Activated CD4-positive, CD25-positive, alpha-beta regulatory T cell treated with anti-CD3 and anti-CD28 coated beads, Interleukin-2, amount 50 U/mL, for 24 hours (primary cell): Measurements from ENCODE around the gene RANBP17.

Source experiments
- ATAC-seq, 2 donors: fragments of 150-1000 bp; cut with Tn5 transposase; one replicate each; pipeline ENCODE4 v1.10.0; 2021; ENCODE audit warnings: mild to moderate bottlenecking in 1 of 2, moderate library complexity in 1 of 2

The RANBP17 gene

DNA sequence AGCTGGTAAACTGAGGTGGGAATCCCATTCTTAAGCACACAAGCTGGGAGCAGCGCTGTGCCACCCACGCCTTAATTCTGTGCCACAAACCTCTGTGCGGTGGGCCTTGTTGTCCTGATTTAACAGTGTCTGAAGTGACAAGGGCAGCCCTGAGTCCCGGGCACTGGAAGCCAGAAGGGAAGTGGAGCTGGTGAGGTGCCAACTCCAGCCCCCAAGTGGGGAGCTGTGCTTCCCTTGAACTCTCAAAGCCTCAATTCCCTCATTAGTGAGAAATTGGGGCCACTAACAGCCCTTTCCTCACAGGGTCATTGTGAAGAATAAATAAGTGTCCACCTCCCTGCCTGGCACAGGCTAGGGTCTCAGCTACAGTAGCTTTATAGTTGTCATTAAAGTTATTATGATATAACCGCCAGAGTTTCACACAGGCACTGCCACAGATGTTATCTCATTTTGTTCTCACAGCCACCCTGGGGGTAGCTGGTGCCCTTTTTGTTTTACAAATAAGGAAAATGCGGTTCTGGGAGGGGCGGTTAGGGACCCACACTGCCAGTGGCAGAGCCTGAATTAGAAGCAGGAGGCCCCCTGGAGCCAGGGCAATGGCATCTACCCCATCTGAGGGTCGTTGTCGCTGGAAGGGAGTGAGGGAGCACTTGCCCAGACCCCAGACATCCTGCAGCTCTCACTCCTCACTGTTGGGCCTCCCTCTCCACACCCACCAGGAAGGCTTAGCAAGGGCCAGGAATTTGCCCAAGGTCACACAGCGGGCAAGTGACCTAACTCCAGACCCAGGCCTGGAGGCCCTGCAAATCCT, 445.2 kb downstream of the RANBP17 start:
- no peak for ATAC-seq

DNA sequence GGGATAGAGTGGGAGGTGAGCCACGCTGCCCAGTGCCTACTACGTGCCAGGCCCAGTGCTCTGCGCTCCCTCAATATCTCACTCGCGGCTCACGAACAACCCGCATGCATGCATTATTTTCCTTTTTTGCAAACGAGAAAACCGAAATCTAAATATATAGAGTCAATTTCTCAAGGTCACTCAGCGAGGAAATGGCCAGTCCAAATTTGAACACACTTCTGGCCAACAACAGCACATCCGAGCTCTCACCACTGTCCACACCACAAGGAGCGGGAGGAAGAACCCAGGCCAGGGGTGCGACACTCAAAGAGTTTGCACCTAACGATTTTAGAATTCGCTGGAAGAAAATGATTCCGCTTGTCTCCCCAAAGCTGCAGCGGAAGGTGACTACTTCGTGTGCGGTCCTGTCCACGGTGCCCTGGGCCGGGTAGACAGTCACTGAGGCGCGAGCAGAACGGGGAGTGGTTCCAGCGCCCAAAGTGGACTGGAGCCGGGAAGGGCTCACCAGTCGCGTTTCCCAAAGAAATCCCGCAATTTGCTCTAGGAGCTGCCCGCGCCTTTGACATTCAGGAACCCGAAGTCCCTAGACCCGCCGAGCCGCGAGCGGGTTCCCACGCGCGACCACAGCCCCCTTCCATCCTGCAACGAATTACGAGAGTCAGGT, 446.1 kb downstream of the RANBP17 start:
- no peak for ATAC-seq

DNA sequence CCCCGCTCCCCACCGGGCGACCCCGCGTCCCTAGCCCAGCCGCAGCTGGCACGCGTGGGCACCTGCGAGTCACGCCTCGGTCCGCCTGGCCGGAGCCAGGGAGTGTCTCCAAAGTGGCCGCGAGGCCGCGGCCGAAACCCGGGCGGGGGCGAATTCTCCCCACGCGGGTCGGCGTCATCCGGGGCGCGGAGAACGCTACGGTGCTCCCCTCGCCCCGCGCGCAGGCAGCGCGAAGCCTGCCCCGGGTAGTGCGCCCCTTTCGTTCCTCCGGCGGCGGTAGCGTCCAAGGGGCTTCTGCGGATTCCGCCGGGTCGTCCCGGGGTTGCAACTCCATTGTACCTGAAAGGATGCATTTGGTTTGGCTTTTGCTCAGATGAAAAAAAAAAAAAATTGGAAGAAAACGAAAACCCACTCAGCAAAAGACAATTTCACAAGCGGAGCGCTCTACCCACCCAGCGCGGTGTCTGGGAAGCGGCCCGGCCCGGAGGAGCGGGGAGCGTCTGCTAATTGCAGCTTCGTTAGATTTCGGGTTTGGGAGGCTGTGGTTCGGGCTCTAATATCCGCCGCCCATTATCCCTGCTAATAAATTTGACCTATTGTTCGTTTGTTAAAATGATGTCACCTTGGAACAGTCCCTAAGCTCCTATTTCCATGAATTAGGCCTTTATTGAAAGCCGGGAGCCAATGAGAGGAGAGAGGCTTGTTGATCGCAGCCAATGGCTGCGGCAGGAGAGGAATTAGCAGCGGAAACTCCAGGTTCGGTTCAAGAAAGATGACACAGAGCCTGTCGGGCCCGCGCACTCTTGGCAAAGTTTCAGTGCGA, 446.8 kb downstream of the RANBP17 start, which contains the start of gene TLX3:
Gene TLX3 (plus strand): TSS at position 796 of the 823 bp plus-strand sequence. CDS start 118 bp downstream, outside the sequence.
- ATAC-seq: no peak

DNA sequence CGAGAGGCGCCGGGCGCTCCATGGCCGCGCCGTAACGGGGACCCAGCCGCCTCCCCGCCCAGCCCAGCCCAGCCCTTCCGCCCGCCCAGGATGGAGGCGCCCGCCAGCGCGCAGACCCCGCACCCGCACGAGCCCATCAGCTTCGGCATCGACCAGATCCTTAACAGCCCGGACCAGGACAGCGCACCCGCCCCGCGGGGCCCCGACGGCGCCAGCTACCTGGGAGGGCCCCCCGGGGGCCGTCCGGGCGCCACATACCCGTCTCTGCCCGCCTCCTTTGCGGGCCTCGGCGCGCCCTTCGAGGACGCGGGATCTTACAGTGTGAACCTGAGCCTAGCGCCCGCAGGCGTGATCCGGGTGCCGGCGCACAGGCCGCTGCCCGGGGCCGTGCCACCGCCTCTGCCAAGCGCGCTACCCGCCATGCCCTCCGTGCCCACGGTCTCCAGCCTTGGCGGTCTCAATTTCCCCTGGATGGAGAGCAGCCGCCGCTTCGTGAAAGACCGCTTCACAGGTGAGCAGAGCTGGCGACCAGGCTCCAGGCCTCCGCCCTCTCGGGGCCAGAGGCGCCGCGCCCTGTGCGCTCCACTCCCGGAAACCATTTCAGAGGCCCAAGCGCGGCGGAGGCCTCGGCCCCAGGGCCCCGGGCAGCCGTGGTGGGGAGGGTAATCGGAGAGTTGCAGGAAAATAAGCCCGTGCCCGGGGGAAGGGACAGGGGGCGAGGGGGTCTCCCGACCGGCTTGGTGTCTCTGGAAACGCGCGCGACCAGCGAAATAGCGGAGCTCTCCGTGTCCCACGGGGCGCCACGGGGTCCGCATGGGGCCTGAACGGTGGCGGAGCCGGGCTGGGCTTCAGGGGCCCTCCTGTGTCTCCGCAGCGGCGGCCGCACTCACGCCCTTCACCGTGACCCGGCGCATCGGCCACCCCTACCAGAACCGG, 447.7 kb downstream of the RANBP17 start:
- ATAC-seq: no peak

DNA sequence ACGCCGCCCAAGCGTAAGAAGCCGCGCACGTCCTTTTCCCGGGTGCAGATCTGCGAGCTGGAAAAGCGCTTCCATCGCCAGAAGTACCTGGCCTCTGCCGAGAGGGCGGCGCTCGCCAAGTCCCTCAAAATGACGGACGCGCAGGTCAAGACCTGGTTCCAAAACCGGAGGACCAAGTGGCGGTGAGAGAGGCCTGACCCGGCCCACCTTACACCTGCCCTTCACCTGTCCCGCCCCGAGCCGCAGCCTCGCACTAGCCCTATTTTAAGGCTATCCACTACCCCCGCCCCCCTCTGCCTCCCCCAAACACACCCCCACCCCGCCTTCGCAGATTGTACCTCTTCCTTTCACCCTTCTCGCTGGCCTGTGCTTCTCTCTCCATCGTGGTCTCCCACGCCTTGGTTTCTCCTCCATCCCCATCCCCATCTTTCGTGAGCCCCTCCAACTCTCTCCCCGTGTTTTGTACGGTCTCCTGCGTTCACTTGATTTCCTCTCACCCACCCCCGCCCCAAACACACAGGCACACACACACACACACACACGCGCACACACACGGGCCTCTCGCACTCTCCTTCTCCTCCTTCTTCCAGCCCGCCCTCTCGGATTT, 448.5 kb downstream of the RANBP17 start:
- ATAC-seq: no peak

DNA sequence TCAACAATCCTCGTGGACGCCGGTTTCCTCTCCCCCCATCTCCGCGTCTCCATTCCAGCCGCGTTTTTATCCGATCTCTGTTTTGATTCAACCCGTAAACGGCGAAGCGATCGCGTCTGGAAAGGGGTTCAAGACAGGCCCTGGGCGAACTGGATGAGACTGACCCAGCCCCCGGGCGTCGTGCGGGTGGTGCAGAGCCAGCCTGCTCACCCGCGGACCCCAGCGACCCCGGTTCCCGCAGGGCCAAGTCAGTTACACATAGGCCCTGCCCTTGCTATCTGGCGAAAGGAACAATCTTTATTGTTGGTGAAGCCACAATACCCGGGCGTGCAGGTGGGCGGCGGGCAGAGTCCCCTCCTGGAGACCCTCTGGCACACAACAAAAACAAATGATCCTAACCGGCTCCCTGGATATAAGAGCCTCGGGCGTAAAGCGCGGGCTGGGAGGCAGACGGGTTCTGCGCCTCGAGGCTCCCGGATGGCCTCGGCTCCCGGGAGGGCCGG, 449.1 kb downstream of the RANBP17 start:
- no peak for ATAC-seq

DNA sequence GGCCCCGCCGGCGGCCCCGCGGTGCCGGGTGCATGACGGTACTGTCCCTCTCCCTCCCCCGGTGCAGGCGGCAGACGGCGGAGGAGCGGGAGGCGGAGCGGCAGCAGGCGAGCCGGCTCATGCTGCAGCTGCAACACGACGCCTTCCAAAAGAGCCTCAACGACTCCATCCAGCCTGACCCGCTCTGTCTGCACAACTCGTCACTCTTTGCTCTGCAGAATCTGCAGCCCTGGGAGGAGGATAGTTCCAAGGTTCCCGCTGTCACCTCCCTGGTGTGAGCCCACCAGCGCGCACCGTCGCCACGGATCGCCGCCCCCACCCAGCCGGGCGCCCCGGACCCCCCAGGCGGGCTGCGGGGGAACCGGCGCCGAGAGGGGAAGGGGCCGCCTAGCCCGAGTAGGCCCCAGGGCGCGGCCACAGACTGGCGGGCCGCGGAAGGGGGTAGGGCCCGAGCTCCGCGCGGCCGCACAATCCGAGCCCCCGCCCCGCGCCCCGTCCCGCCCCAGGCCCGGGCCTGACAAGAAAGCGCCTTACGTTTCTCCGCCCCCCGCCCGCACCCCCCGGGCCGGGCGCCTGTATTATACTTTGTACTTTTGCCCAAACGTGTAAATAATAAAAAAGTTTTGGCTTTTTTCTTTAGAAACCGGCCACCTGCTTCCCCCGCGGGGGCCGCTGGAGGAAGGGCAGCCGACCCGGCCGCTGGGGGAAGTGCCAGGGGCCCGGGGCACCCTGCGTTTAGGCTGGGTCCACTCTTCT, 449.7 kb downstream of the RANBP17 start:
- no peak for ATAC-seq

DNA sequence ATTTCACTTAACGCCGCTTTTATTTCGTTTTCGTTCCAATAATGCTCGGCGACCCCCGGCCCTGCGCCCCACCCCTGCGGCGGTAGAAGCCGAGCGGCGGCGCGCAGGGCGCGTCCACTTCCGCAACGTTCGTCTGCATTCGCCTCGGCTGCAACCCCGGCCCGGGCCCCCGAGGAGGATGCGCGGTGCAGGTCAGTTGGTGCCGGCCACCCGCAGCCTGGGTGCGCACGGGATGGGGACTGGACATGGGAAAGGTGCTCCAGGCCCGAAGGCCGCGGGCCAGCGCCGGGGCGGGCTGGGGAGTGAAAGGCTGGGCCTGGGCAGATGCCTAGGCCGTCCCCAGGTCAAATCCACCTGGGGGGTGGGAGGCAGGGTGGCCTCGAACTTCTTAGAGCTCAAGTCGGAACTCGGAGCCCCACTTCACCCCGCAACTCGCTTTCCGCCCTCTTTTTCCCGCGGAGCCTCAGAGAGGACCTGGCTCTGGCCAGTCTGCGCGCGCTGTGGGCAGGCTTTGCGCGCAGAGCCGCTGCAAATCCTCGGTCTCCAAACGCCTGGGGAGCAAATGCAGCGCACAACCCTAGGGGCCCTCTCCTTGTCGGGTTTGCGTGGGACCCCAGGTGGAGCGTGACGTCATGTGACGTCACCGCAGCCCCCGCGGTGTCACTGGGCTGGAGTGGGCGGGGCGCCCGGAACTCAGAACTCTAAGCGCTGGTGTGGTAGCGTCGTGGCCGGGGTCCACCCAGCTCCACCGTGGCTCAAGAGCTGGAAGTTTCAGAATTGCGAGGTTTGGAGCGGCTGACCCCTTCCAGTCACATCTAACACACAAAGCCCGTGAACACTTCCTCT, 450.5 kb downstream of the RANBP17 start:
- ATAC-seq: no peak

DNA sequence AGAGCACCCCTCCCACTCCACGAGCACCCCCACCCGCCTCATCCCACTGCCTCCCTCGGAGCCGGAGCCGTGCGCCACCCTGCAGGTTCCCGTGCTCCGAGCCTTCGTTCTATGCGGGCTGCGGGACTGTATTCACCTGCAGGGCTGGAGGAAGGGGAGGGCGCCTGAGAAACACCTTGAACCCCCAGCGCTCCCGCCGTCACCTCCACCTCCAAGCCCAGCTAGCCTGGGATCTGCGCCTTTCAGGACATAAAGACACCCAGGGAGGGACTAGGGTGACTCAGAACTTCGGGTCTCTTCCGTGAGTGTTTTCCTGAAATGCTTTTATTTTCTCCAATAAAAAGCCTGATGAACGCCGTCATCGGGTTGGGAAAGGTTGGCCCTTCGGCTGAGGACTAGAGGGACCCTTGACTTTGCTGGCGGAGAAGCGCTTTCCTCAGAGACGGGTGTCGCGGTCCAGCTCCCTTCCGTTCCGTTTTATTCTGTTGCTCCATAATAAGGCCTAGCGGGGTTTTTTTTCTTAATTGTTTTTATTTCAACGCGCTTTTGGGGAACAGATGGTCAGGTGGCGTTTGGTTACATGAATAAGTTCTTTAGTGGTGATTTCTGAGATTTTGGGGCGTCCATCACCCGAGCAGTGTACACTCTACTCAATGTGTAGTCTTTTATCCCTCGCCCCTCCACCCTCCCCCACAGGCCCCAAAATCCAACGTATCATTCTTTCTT, 451.8 kb downstream of the RANBP17 start:
- no peak for ATAC-seq

DNA sequence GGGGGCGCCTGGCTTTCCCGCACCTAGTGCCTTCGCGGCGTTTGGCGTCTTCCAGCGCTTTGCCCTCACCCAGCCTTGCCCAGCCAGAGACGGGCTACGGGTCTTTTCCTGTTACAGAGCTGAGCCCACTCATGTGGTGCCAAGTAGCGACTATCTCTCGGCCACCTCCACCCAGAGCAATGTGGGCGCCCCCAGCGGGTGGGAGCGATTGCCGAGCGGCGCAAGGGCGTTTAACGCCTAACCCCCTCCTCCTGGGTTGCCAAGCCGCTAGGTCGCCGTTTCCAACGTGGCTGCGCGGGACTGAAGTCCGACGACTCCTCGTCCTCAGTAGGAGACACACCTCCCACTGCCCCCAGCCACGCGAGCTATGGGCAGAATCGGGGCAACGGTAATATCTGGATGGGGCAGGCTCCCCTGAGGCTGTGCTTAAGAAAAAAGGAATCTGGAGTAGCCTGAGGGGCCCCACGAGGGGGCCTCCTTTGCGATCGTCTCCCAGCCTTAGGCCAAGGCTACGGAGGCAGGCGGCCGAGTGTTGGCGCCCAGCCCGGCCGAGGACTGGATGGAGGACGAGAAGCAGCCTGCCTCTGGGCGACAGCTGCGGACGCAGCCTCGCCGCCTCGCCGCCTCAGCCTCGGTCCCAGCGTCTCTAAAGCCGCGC, 453.0 kb downstream of the RANBP17 start:
- ATAC-seq: no peak

DNA sequence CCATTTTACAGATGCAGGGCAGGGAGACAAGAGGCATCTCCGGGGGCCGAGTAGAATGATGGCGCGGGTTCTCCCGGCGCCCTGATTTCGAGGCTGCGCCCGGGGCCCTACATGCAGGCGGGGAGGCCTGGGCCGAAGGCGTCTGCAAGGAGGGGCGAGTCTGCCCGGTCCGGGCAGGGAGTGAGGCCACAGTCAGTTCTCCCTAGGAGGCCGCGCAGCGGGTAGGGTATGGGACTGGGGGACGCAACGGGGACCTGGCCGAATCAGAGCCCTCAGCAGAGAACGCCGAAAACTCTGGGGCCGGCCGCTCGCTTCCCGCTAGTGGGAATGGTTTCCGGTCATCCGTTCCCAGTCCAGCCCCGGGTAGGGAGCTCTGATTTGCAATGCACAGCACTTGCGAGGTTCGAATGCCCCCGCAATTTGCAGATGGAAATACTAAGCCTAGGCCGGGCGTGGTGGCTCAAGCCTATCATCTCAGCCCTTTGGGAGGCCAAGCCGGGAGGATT, 453.6 kb downstream of the RANBP17 start:
- no peak for ATAC-seq

DNA sequence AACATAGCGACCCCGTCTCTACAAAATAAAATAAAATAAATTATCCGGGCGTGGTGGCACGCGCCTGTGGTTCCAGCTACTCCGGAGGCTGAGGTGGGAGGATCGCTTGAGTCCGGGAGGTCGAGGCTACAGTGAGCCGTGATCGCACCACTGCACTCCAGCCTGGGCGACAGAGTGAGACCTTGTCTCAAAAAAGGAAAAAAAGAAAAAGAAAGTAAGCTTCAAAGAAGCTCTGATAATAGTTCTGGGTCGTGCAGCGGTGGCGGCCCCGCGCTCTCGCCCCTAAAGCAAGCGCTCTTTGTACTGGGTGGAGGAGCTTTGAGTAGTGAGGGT, 454.1 kb downstream of the RANBP17 start:
- no peak for ATAC-seq

DNA sequence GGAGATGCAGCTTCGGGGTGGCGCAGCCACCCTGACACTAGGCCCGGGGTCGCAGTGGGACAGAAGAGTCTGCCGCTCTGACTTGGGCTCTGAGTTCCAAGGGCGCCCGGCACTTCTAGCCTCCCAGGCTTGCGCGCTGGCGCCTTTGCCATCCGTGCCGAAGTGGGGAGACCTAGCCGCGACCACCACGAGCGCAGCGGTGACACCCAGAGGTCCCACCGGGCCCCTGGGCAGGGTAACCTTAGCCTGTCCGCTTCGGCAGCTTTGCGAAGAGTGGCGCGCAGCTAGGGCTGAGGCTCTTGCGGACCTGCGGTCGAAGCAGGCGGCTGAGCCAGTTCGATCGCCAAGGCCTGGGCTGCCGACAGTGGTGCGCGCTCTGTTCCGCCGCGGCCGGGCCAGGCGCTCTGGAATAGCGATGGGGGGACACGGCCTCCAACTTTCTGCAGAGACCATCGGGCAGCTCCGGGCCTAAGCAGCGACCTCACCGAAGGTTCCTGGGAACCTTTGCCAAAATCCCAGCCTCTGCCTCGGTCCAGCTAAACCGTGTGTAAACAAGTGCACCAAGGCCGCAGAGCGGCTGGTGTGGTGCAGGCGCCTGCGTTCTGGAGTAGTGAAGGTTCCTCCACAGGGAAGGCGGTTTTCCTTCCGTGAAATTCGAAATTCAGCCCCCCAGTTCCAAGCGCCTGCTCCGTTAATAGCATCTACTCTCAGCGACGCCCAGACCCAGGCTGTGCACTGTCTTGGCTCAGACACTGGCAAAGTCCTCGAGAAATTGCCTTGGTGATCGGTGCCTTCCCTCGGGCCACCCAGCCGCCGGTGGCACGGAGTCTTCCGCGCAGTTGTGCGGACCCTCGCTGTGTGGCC, 454.7 kb downstream of the RANBP17 start:
- no peak for ATAC-seq

DNA sequence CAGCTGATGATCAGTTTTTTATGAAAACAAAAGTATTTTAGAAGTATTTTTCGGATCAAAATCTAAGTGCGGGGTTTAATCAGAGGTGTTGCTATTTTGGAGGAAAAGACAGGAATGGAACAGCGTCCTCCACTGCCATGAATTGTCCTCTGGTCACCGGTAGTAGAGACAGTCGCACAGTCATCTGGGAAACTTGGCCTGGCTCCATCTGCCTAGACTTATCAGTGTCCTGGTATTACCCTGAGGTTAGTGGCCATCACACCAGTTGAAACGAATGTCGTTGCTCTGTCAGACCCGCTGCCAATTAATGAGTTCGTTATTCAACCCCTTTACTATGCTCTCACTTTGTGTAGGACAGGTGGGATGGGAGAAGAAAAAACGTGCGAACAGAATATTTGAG, 455.4 kb downstream of the RANBP17 start:
- no peak for ATAC-seq

DNA sequence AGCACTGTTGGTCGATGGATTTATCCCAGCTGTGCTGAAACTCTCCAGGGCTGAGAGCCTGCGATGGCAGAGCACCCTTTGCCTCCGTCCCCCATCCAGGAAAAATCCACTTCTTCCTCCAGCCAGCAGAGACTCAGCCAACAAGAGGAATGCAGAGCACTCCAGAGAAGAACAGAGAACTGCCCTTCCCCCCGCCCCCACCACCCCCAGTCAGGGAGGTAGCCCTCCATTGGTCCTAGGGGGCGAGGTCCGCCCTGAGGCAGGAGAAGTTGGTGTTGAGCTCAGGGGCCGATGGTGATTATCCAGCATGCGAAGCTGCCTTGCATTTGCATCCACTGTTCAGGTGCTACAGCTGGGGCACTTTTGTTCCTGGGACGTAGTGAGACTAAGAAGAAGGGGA, 456.2 kb downstream of the RANBP17 start:
- ATAC-seq: no peak

DNA sequence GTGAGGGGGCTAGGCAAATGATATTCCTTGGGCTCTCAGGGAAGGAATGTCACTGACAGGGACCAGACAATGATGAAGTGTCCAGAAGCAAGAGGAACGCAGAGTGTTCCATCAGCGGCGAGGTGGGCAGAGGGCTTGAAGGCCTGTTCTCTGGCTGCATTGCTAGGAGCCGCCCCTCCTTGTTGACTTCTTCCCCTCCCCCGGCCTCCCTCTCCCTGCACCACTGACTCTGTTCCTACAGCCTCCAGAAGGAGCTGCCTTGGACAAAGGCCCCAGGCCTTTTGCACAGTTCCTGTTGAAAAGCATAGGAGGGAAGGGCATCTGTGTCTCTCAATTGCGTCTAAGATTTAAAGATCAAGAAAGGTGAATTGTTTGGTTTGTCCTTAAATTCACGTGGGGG, 459.6 kb downstream of the RANBP17 start:
- no peak for ATAC-seq

DNA sequence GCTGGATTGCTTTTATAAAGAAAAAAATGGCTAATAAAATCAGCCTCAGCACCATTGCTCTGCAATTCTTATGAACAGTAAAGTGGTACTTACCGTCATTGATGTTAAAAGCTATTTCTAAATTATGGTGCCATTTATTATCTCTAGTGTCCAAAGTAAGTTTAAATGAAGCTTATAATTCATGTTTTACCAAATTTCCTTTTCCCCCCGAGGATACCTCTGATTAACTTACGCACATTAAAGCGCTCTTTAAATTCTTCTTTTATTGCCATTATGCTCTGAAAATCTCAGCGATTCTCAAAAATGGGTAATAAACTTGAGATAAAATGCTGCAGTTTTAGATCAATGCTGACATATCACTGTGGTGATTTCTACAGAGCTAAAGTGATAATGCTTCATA, 460.7 kb downstream of the RANBP17 start:
- no peak for ATAC-seq
